Liver (tissue), 9 donors: ENCODE measurements around the gene MAP3K20. TPM values are rescaled to one million over a fixed set of nuclear protein-coding genes. Genes with fewer than 3 reads are reported as not detected.

Source experiments
- DNase-seq: peaks from one replicate; pipeline ENCODE4 v3.0.0-alpha.2; 2017; ENCODE audit warnings: low spot score
- H3K27ac ChIP-seq, 2 donors: one replicate each; pipeline ENCODE4 v1.7.0; 2013; ENCODE audit warnings: inconsistent platforms in 2 of 2, low read length in 2 of 2, control low read depth in 1 of 2, low read depth in 1 of 2, mild to moderate bottlenecking in 1 of 2
- H3K27me3 ChIP-seq, 4 donors: one replicate each; pipeline versions ENCODE4 v1.6.1 to v1.7.0; 2013; ENCODE audit warnings: low read length in 3 of 4, inconsistent platforms in 1 of 4, mild to moderate bottlenecking in 1 of 4, moderate library complexity in 1 of 4; ENCODE audit not compliant: control insufficient read depth in 4 of 4, insufficient read depth in 4 of 4
- H3K36me3 ChIP-seq, 4 donors: one replicate each; pipeline versions ENCODE4 v1.6.1 to v1.7.0; 2013; ENCODE audit warnings: low read length in 3 of 4, mild to moderate bottlenecking in 3 of 4, low read depth in 1 of 4, moderate library complexity in 1 of 4; ENCODE audit not compliant: control insufficient read depth in 4 of 4, insufficient read depth in 3 of 4
- H3K4me1 ChIP-seq, 4 donors: one replicate each; pipeline versions ENCODE4 v1.6.1 to v1.7.0; 2013; ENCODE audit warnings: low read length in 3 of 4, mild to moderate bottlenecking in 3 of 4, moderate library complexity in 1 of 4; ENCODE audit not compliant: control insufficient read depth in 4 of 4, insufficient read depth in 4 of 4
- H3K4me3 ChIP-seq, 3 donors: one replicate each; pipeline versions ENCODE4 v1.6.1 to v1.7.0; 2013; ENCODE audit warnings: low read length in 3 of 3, control low read depth in 1 of 3, low read depth in 1 of 3, mild to moderate bottlenecking in 1 of 3
- H3K9ac ChIP-seq, 2 donors: one replicate each; pipeline ENCODE4 v1.7.0; 2013; ENCODE audit warnings: low read length in 2 of 2, mild to moderate bottlenecking in 2 of 2, moderate library complexity in 2 of 2, control low read depth in 1 of 2, low read depth in 1 of 2
- H3K9me3 ChIP-seq, 4 donors: one replicate each; pipeline versions ENCODE4 v1.6.1 to v1.7.0; 2013; ENCODE audit warnings: low read length in 3 of 4; ENCODE audit not compliant: control insufficient read depth in 4 of 4
- ATF3 ChIP-seq: IDR thresholded peaks from 2 replicates; pipeline ENCODE4 v1.6.1; 2016; ENCODE audit warnings: antibody characterized with exemption
- CTCF ChIP-seq: fragments of 150-350 bp; IDR thresholded peaks from 2 replicates; pipeline ENCODE4 v1.5.1; 2017; ENCODE audit warnings: improper control_type of control experiment, low read depth, low read length; ENCODE audit not compliant: missing input control
- EGR1 ChIP-seq, 2 donors: IDR thresholded peaks; 2 replicates each; pipeline ENCODE4 v1.6.1; 2016 to 2018; ENCODE audit warnings: antibody characterized with exemption in 2 of 2, low read depth in 2 of 2
- FOXA1 ChIP-seq: IDR thresholded peaks from 2 replicates; pipeline ENCODE4 v1.6.1; 2016; ENCODE audit warnings: antibody characterized with exemption
- FOXA2 ChIP-seq: IDR thresholded peaks from 2 replicates; pipeline ENCODE4 v1.6.1; 2016; ENCODE audit warnings: antibody characterized with exemption
- GABPA ChIP-seq, 2 donors: IDR thresholded peaks in 1 of 2; conservative IDR thresholded peaks in 1 of 2; 2 replicates each; pipeline ENCODE4 v1.6.1; 2016; ENCODE audit warnings: antibody characterized with exemption in 2 of 2, mild to moderate bottlenecking in 1 of 2, moderate library complexity in 1 of 2
- HNF4A ChIP-seq, 2 donors: conservative IDR thresholded peaks; 2 replicates each; pipeline ENCODE4 v1.6.1; 2016; ENCODE audit warnings: antibody characterized with exemption in 2 of 2, mild to moderate bottlenecking in 2 of 2
- HNF4G ChIP-seq: IDR thresholded peaks from 2 replicates; pipeline ENCODE4 v1.6.1; 2016; ENCODE audit warnings: antibody characterized with exemption
- JUND ChIP-seq, 2 donors: IDR thresholded peaks; 2 replicates each; pipeline ENCODE4 v1.6.1; 2016; ENCODE audit warnings: antibody characterized with exemption in 2 of 2
- MAX ChIP-seq: IDR thresholded peaks from 2 replicates; pipeline ENCODE4 v1.6.1; 2016; ENCODE audit warnings: antibody characterized with exemption
- NR2F2 ChIP-seq: IDR thresholded peaks from 2 replicates; pipeline ENCODE4 v1.6.1; 2016; ENCODE audit warnings: antibody characterized with exemption
- RAD21 ChIP-seq, 2 donors: IDR thresholded peaks; 2 replicates each; pipeline ENCODE4 v1.6.1; 2016; ENCODE audit warnings: antibody characterized with exemption in 2 of 2, mild to moderate bottlenecking in 2 of 2
- REST ChIP-seq: IDR thresholded peaks from 2 replicates; pipeline ENCODE4 v1.6.1; 2016; ENCODE audit warnings: antibody characterized with exemption, mild to moderate bottlenecking
- RXRA ChIP-seq, 2 donors: IDR thresholded peaks; 2 replicates each; pipeline ENCODE4 v1.6.1; 2017 to 2018; ENCODE audit warnings: antibody characterized with exemption in 2 of 2, mild to moderate bottlenecking in 1 of 2
- SP1 ChIP-seq: IDR thresholded peaks from 2 replicates; pipeline ENCODE4 v1.6.1; 2018; ENCODE audit warnings: antibody characterized with exemption, mild to moderate bottlenecking
- TAF1 ChIP-seq: conservative IDR thresholded peaks from 2 replicates; pipeline ENCODE4 v1.6.1; 2016; ENCODE audit warnings: antibody characterized with exemption, mild to moderate bottlenecking
- YY1 ChIP-seq: IDR thresholded peaks from 2 replicates; pipeline ENCODE4 v1.6.1; 2016; ENCODE audit warnings: antibody characterized with exemption, mild to moderate bottlenecking
- ZBTB33 ChIP-seq: IDR thresholded peaks from 2 replicates; pipeline ENCODE4 v1.6.1; 2016; ENCODE audit warnings: antibody characterized with exemption
- WGBS: extraction: QIAGEN DNeasy Blood & Tissue Kit; methylation state at CpG from one replicate; pipeline ENCODE4 v1.1.7; 2013; 5-methylcytosine and 5-hydroxymethylcytosine counted together
- polyA plus RNA-seq, 2 donors: library from polyadenylated mRNA; stranded (reverse) in 1 of 2; unstranded in 1 of 2; fragments of 200-250 nt in 1 of 2; fragments of >200 nt in 1 of 2; fragmentation: Nextera tagmentation in 1 of 2; extraction: Ambion mirVana in 1 of 2; gene quantifications; one replicate each; pipeline versions ENCODE4 v1.2.1 to v1.2.3, GENCODE V29; 2013 to 2015
- total RNA-seq, 2 donors: library from RNA; depleted of rRNA; stranded (reverse); fragments of >200 nt; gene quantifications; one replicate each; pipeline ENCODE4 v1.2.3, GENCODE V29; 2014
- donor health status: healthy.
- donor health status: healthy.
- donor health status: healthy.
- donor health status: healthy.
- donor health status: healthy.

MAP3K20 gene
- total and polyA plus RNA-seq, 4 donors = 9.1 to 22.6 (median 14.9) TPM

- H3K27ac ChIP-seq = no peak overlapping the region
- no peaks in the 10 kb centered on the region for H3K4me1 ChIP-seq
- H3K9ac ChIP-seq = no peak overlapping the region
- peaks cover 0 to 2% (median 0%) of the 10 kb centered on the region in 4 donors for H3K36me3 ChIP-seq
- no peaks in the 10 kb centered on the region for H3K27me3 ChIP-seq
- TF ChIP-seq YY1 (no peak), REST (no peak)
- DNase-seq = no peak
- H3K4me3 ChIP-seq = no peak overlapping the region
- WGBS = 94% methylated on average over 2 of the region's 2 CpGs
- no peaks in the 10 kb centered on the region for H3K9me3 ChIP-seq
These were observed 172.7 kb downstream of the MAP3K20 start for GRCh38 chr2:173248381-173248780.

- Histone ChIP-seq H3K9me3 (no peaks in the 10 kb centered on the region), H3K36me3 (peaks cover 0 to 2% (median 0%) of the 10 kb centered on the region in 4 donors), H3K4me3 (no peak overlapping the region), H3K27me3 (no peaks in the 10 kb centered on the region), H3K4me1 (no peaks in the 10 kb centered on the region), H3K9ac (no peak overlapping the region), H3K27ac (no peak overlapping the region)
- WGBS = 87% methylated on average over 8 of the region's 8 CpGs
- TF ChIP-seq HNF4A (conservative IDR thresholded peaks at IDR 0.05) (no peak), YY1 (no peak), JUND (IDR thresholded peaks at IDR 0.05) (no peak), RXRA (IDR thresholded peaks at IDR 0.05) (no peak), MAX (no peak), NR2F2 (no peak), ZBTB33 (no peak), TAF1 (no peak), SP1 (no peak), CTCF (no peak), REST (no peak), RAD21 (IDR thresholded peaks at IDR 0.05) (no peak), EGR1 (IDR thresholded peaks at IDR 0.05; ENCODE audit: low read depth in 2 of 2) (no peak), FOXA1 (no peak), HNF4G (no peak), ATF3 (no peak), FOXA2 (no peak), GABPA (IDR thresholded peaks at IDR 0.05 in 1 of 2, conservative IDR thresholded peaks at IDR 0.05 in 1 of 2) (no peak)
- no peak for DNase-seq
These were observed 174.3 kb downstream of the MAP3K20 start for GRCh38 chr2:173249661-173250641.
